Caco-2 (cell line): Measurements from ENCODE around the gene LYVE1. TPM values are rescaled to one million over a fixed set of nuclear protein-coding genes. Genes with fewer than 3 reads are reported as not detected.
"Not testable (repeated sequence)": the region's sequence is repeated elsewhere in the genome, so short reads cannot be mapped to it uniquely, and the experiment has no call there.

ENCODE experiments used
- BruUV-seq: library from RNA; stranded (reverse); fragments of 400-500 nt; replicated peaks from 2 replicates; lab custom pipeline; 2021; lab: Mats Ljungman, UMichigan
- CTCF ChIA-PET: fragments of 300-600 bp; sonication (Branson Sonifier 250); formaldehyde crosslinking; loops from one replicate; lab custom pipeline; 2022; ENCODE audit warnings: antibody characterized with exemption; lab: Charles Lee
- POLR2A ChIA-PET: fragments of 300-600 bp; sonication (Branson Sonifier 250); formaldehyde crosslinking; loops from one replicate; lab custom pipeline; 2022; ENCODE audit warnings: antibody characterized with exemption; lab: Charles Lee
- DNase-seq, 2 experiments: peaks; one replicate each; pipeline versions ENCODE4 v3.0.0 to v3.0.0-alpha.2; 2020 to 2022
- H3K27me3 ChIP-seq: replicated peaks from 2 replicates; pipeline ENCODE4 v1.6.0; 2011; ENCODE audit warnings: low read length; ENCODE audit not compliant: control insufficient read depth, insufficient read depth
- H3K36me3 ChIP-seq: 2 replicates; pipeline ENCODE4 v1.5.1; 2011; ENCODE audit warnings: low read length; ENCODE audit not compliant: control insufficient read depth, insufficient read depth
- H3K4me1 ChIP-seq: fragments of 250-450 bp; sonication (Bioruptor Pico); 2 replicates; pipeline ENCODE4 v1.5.1; 2020; ENCODE audit warnings: mild to moderate bottlenecking
- H3K4me3 ChIP-seq: 2 replicates; pipeline ENCODE4 v1.5.1; 2011; ENCODE audit warnings: low read depth, mild to moderate bottlenecking, control low read depth, low read length
- H3K9me3 ChIP-seq: fragments of 250-450 bp; sonication (Bioruptor Pico); 2 replicates; pipeline ENCODE4 v1.5.1; 2020; ENCODE audit warnings: mild to moderate bottlenecking, moderate library complexity
- H3K27ac Mint-ChIP-seq: one replicate; pipeline ENCODE4 v1.8.0; 2022; ENCODE audit warnings: mixed read lengths; ENCODE audit not compliant: unreplicated experiment
- H3K27me3 Mint-ChIP-seq: one replicate; pipeline ENCODE4 v1.8.0; 2022; ENCODE audit warnings: mixed read lengths; ENCODE audit not compliant: insufficient read depth, unreplicated experiment
- H3K36me3 Mint-ChIP-seq: one replicate; pipeline ENCODE4 v1.8.0; 2022; ENCODE audit warnings: mild to moderate bottlenecking, mixed read lengths; ENCODE audit not compliant: insufficient read depth, unreplicated experiment
- H3K4me1 Mint-ChIP-seq: one replicate; pipeline ENCODE4 v1.8.0; 2022; ENCODE audit warnings: low read depth, mixed read lengths; ENCODE audit not compliant: unreplicated experiment
- H3K4me3 Mint-ChIP-seq: one replicate; pipeline ENCODE4 v1.8.0; 2022; ENCODE audit warnings: mild to moderate bottlenecking, moderate library complexity, mixed read lengths; ENCODE audit not compliant: unreplicated experiment
- H3K9me3 Mint-ChIP-seq: one replicate; pipeline ENCODE4 v1.8.0; 2022; ENCODE audit warnings: mixed read lengths; ENCODE audit not compliant: unreplicated experiment
- CTCF ChIP-seq, 2 experiments: fragments of 200-600 bp in 1 of 2; IDR thresholded peaks; 1 replicate in 1 of 2; 2 replicates in 1 of 2; pipeline versions ENCODE4 v1.5.1 to v1.8.0; 2011 to 2022; ENCODE audit warnings: antibody characterized with exemption in 1 of 2, control low read depth in 1 of 2, inconsistent platforms in 1 of 2, low read depth in 1 of 2, low read length in 1 of 2, mild to moderate bottlenecking in 1 of 2, moderate library complexity in 1 of 2; ENCODE audit not compliant: insufficient read depth in 1 of 2, severe bottlenecking in 1 of 2, unreplicated experiment in 1 of 2
- intact Hi-C: fragments of 100-400 bp; cut with micrococcal nuclease; formaldehyde crosslinking; loops from one replicate; pipeline ENCODE4 v1.10.0; 2022; ENCODE audit not compliant: unreplicated experiment
- total RNA-seq: library from RNA; stranded (reverse); gene quantifications from 2 replicates; pipeline ENCODE4 v1.2.3, GENCODE V29; 2022

The LYVE1 gene
- total RNA-seq, 1 experiment from 2014 or later, result not detected

- BruUV-seq, result no TSS peak
- H3K9me3 ChIP-seq, result no peaks in the 10 kb centered on the region
- no peaks in the 10 kb centered on the region for H3K36me3 ChIP-seq
- POLR2A ChIA-PET, result no interaction called here
- H3K4me3 ChIP-seq, result no peak overlapping the region
- Mint-ChIP-seq H3K4me1 (no peaks in the 10 kb centered on the region), H3K4me3 (no peak overlapping the region), H3K9me3 (no peaks in the 10 kb centered on the region), H3K36me3 (no peaks in the 10 kb centered on the region), H3K27me3 (no peaks in the 10 kb centered on the region), H3K27ac (no peak overlapping the region)
- no peaks in the 10 kb centered on the region for H3K27me3 ChIP-seq
- intact Hi-C loops, result no loop called here
- H3K4me1 ChIP-seq, result no peaks in the 10 kb centered on the region
- CTCF ChIA-PET, result no interaction called here
- no peak for DNase-seq
- TF ChIP-seq CTCF (IDR thresholded peaks at IDR 0.05; ENCODE audit: insufficient read depth in 1 of 2, low read depth in 1 of 2, low read length in 1 of 2, severe bottlenecking in 1 of 2, unreplicated experiment in 1 of 2), result no peak
These were observed 31.1 kb upstream of the LYVE1 start for GRCh38 chr11:10599388-10600175.

GRCh38 chr11:10598816-10599215 lies 30.4 kb upstream of the LYVE1 start:
- no TSS peak for BruUV-seq
- H3K27me3 ChIP-seq, result no peaks in the 10 kb centered on the region
- intact Hi-C loops, result no loop called here
- no peak overlapping the region for H3K4me3 ChIP-seq
- no peaks in the 10 kb centered on the region for H3K9me3 Mint-ChIP-seq
- H3K9me3 ChIP-seq, result no peaks in the 10 kb centered on the region
- TF ChIP-seq CTCF (IDR thresholded peaks at IDR 0.05; ENCODE audit: insufficient read depth in 1 of 2, low read depth in 1 of 2, low read length in 1 of 2, severe bottlenecking in 1 of 2, unreplicated experiment in 1 of 2), result no peak
- H3K4me1 Mint-ChIP-seq, result no peaks in the 10 kb centered on the region
- H3K27me3 Mint-ChIP-seq, result no peaks in the 10 kb centered on the region
- POLR2A ChIA-PET, result no interaction called here
- no peak overlapping the region for H3K4me3 Mint-ChIP-seq
- no peak overlapping the region for H3K27ac Mint-ChIP-seq
- H3K4me1 ChIP-seq, result no peaks in the 10 kb centered on the region
- CTCF ChIA-PET, result interaction anchor here (0.7 kb wide), 1 partner anchor 58 kb away, joined by 3 read pairs; the partner anchor contains the start of gene RNF141
- no peaks in the 10 kb centered on the region for H3K36me3 ChIP-seq
- no peaks in the 10 kb centered on the region for H3K36me3 Mint-ChIP-seq
- no peak for DNase-seq

GRCh38 chr11:10597877-10598351 lies 29.4 kb upstream of the LYVE1 start:
- H3K9me3 Mint-ChIP-seq, result no peaks in the 10 kb centered on the region

GRCh38 chr11:10595840-10596239 lies 27.4 kb upstream of the LYVE1 start:
- H3K36me3 ChIP-seq, H3K4me3 ChIP-seq, H3K4me1 ChIP-seq, H3K9me3 Mint-ChIP-seq, H3K27ac Mint-ChIP-seq, BruUV-seq, H3K27me3 Mint-ChIP-seq, POLR2A ChIA-PET, H3K27me3 ChIP-seq, H3K36me3 Mint-ChIP-seq, CTCF ChIA-PET, DNase-seq, H3K4me3 Mint-ChIP-seq, H3K9me3 ChIP-seq, H3K4me1 Mint-ChIP-seq, intact Hi-C loops: not testable (repeated sequence)

More at GRCh38 chr11:10597877-10598351, 29.4 kb upstream of the LYVE1 start:
- no peak for TF ChIP-seq CTCF (IDR thresholded peaks at IDR 0.05; ENCODE audit: insufficient read depth in 1 of 2, low read depth in 1 of 2, low read length in 1 of 2, severe bottlenecking in 1 of 2, unreplicated experiment in 1 of 2)
- Histone ChIP-seq H3K9me3 (no peaks in the 10 kb centered on the region), H3K4me3 (no peak overlapping the region), H3K36me3 (no peaks in the 10 kb centered on the region), H3K27me3 (no peaks in the 10 kb centered on the region), H3K4me1 (no peaks in the 10 kb centered on the region)
- ChIA-PET POLR2A (no interaction called here), CTCF (no interaction called here)
- DNase-seq, result no peak
- Mint-ChIP-seq H3K27me3 (no peaks in the 10 kb centered on the region), H3K27ac (no peak overlapping the region), H3K4me1 (no peaks in the 10 kb centered on the region), H3K36me3 (no peaks in the 10 kb centered on the region), H3K4me3 (no peak overlapping the region)
- intact Hi-C loops, result no loop called here
- no TSS peak for BruUV-seq
